PC-9 (cell line): ENCODE data around the gene P2RY12.

ENCODE experiments used
- CTCF ChIP-seq: fragments of 200-600 bp; sonication (generic); conservative IDR thresholded peaks from 2 replicates; pipeline ENCODE4 v1.6.1; 2017; ENCODE audit warnings: mixed run types, antibody characterized with exemption, mild to moderate bottlenecking, moderate library complexity
- EZH2 ChIP-seq: fragments of 200-600 bp; sonication (generic); IDR thresholded peaks from 2 replicates; pipeline ENCODE4 v1.8.0; 2017; ENCODE audit warnings: antibody characterized with exemption, low read depth

GRCh38 chr3:151350656-151351055, 33.9 kb downstream of the P2RY12 start:
- no peak for TF ChIP-seq CTCF
- no peak for TF ChIP-seq EZH2
